Tibial nerve (tissue), 3 donors: ENCODE measurements around the gene DAB1.

Experiments used
- CTCF ChIP-seq, 5 experiments: fragments of 200-600 bp in 3 of 5; fragments of 450-650 bp in 2 of 5; sonication (generic) in 3 of 5; IDR thresholded peaks; one replicate each; pipeline ENCODE4 v1.5.1; 2016 to 2019; ENCODE audit warnings: antibody characterized with exemption in 5 of 5, mild to moderate bottlenecking in 3 of 5, moderate library complexity in 2 of 5
- POLR2A ChIP-seq, 2 donors: fragments of 450-650 bp; IDR thresholded peaks; one replicate each; pipeline ENCODE4 v1.6.1; 2017; ENCODE audit warnings: antibody characterized with exemption in 2 of 2, mild to moderate bottlenecking in 2 of 2, moderate library complexity in 2 of 2

- no peak for TF ChIP-seq CTCF (IDR thresholded peaks at IDR 0.05)
- no peak for TF ChIP-seq POLR2A (IDR thresholded peaks at IDR 0.05)
Measured at GRCh38 chr1:57064379-57065140, 359.3 kb downstream of the DAB1 start.
